ENCODE data around the gene MSANTD3. TPM values are rescaled to one million over a fixed set of nuclear protein-coding genes. Genes with fewer than 3 reads are reported as not detected.

MSANTD3 gene
- total and polyA plus RNA-seq, 2 of the 13 experiments (the other 11 are each of a cell fraction or from before 2014, with no cell fraction given): 10.1 to 19.2 TPM

DNA sequence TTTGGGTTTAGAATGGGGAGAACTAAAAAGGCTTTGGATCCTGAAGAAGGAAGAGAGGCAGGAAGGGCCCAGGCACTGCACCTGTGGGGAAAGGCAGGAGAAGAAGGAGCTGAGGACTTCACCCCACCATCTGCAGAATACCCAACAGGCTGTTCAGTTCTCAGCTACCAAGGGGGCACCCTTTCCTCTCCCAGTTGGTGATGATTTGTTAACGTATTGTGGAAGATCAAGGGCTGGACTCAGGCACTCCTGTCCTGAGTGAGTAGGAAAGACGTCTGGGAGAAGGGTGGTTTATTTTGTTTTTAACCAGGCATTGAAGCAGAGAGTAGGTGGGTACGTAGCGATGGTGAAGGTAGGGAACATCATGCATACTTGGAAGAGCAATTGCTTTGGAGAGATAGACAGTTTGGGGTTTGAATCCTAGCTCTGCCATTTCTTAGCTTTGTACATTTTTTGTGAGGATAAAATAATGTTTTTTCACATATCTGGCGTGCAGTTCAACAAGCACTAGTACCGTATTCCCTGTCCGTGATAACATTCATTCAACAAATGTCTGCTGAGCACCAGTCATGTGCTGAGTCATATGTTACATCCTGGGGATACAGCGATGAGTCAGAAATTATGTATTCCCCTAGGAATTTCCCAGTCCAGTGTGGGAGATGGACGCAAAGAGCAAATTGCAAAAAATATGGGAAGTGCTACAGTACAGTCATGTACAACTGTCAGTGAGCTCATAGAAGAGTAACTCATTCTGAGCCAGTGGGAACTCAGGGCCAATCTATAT, 2.1 kb downstream of the MSANTD3 start (continued):
- TF ChIP-seq CREM (IDR thresholded peaks at IDR 0.05): peak; percentile 27; the same call in 1 of the 2 replicates
- TF ChIP-seq CREM (CRISPR knock-in tag; IDR thresholded peaks at IDR 0.05): no peak
- no peak for TF ChIP-seq ZSCAN21 (CRISPR knock-in tag; IDR thresholded peaks at IDR 0.05; ENCODE audit: borderline replicate concordance)
- TF ChIP-seq NFKB2 (CRISPR knock-in tag; IDR thresholded peaks at IDR 0.05; ENCODE audit: borderline replicate concordance): no peak
- TF ChIP-seq PAX8 (CRISPR knock-in tag; IDR thresholded peaks at IDR 0.05; ENCODE audit: borderline replicate concordance): no peak
- 0 out of 2 replicates have a peak, but pooled peaks have one; percentile 13 for TF ChIP-seq ZNF614 (CRISPR knock-in tag; IDR thresholded peaks at IDR 0.05; ENCODE audit: borderline replicate concordance)
- 0 out of 2 replicates have a peak, but pooled peaks have one; percentile 15 for TF ChIP-seq POGZ (CRISPR knock-in tag; IDR thresholded peaks at IDR 0.05)
- 0 out of 2 replicates have a peak, but pooled peaks have one; percentile 50 for TF ChIP-seq ZNF652 (CRISPR knock-in tag; IDR thresholded peaks at IDR 0.05; ENCODE audit: borderline replicate concordance, low read depth)
- 0 out of 2 replicates have a peak, but pooled peaks have one; percentile 12 for TF ChIP-seq ATF7 (IDR thresholded peaks at IDR 0.05)
- no peak for TF ChIP-seq ATF7 (CRISPR knock-in tag; IDR thresholded peaks at IDR 0.05)
- TF ChIP-seq, protein P1, sequence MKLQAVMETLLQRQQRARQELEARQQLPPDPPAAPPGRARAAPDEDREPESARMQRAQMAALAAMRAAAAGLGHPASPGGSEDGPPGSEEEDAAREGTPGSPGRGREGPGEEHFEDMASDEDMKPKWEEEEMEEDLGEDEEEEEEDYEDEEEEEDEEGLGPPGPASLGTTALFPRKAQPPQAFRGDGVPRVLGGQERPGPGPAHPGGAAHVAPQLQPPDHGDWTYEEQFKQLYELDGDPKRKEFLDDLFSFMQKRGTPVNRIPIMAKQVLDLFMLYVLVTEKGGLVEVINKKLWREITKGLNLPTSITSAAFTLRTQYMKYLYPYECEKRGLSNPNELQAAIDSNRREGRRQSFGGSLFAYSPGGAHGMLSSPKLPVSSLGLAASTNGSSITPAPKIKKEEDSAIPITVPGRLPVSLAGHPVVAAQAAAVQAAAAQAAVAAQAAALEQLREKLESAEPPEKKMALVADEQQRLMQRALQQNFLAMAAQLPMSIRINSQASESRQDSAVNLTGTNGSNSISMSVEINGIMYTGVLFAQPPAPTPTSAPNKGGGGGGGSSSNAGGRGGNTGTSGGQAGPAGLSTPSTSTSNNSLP (IDR thresholded peaks at IDR 0.05; ENCODE audit: low read depth, low read length): 0 out of 2 replicates have a peak, but pooled peaks have one; percentile 18
- peak; percentile 34; the same call in 1 of the 2 replicates for TF ChIP-seq GATAD2A (CRISPR knock-in tag; IDR thresholded peaks at IDR 0.05)
- TF ChIP-seq, protein P2, sequence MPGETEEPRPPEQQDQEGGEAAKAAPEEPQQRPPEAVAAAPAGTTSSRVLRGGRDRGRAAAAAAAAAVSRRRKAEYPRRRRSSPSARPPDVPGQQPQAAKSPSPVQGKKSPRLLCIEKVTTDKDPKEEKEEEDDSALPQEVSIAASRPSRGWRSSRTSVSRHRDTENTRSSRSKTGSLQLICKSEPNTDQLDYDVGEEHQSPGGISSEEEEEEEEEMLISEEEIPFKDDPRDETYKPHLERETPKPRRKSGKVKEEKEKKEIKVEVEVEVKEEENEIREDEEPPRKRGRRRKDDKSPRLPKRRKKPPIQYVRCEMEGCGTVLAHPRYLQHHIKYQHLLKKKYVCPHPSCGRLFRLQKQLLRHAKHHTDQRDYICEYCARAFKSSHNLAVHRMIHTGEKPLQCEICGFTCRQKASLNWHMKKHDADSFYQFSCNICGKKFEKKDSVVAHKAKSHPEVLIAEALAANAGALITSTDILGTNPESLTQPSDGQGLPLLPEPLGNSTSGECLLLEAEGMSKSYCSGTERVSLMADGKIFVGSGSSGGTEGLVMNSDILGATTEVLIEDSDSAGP (CRISPR knock-in tag; IDR thresholded peaks at IDR 0.05; ENCODE audit: borderline replicate concordance): no peak
- peak; percentile 64 for TF ChIP-seq CREB1 (IDR thresholded peaks at IDR 0.05)
- peak; percentile 47 for TF ChIP-seq CREB1 (CRISPR knock-in tag; IDR thresholded peaks at IDR 0.05)
- peak; percentile 23; the same call in 1 of the 2 replicates for TF ChIP-seq KAT8 (CRISPR knock-in tag; IDR thresholded peaks at IDR 0.05)
- TF ChIP-seq ZNF337 (CRISPR knock-in tag; IDR thresholded peaks at IDR 0.05; ENCODE audit: borderline replicate concordance, low read depth): no peak
- no peak for TF ChIP-seq HMG20B (CRISPR knock-in tag; conservative IDR thresholded peaks at IDR 0.05)
- TF ChIP-seq, protein P3, sequence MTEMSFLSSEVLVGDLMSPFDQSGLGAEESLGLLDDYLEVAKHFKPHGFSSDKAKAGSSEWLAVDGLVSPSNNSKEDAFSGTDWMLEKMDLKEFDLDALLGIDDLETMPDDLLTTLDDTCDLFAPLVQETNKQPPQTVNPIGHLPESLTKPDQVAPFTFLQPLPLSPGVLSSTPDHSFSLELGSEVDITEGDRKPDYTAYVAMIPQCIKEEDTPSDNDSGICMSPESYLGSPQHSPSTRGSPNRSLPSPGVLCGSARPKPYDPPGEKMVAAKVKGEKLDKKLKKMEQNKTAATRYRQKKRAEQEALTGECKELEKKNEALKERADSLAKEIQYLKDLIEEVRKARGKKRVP (CRISPR knock-in tag; IDR thresholded peaks at IDR 0.05): peak in 1 of 2 experiments; percentile 27; a peak in 1 of 4 replicates
- peak; percentile 99 for TF ChIP-seq FOSL2 (CRISPR knock-in tag; IDR thresholded peaks at IDR 0.05)
- TF ChIP-seq SAP130 (CRISPR knock-in tag; IDR thresholded peaks at IDR 0.05; ENCODE audit: low read depth): peak; percentile 89
- TF ChIP-seq JUND (CRISPR knock-in tag; IDR thresholded peaks at IDR 0.05): peak; percentile 71
- 0 out of 2 replicates have a peak, but pooled peaks have one; percentile 17 for TF ChIP-seq THAP11 (CRISPR knock-in tag; IDR thresholded peaks at IDR 0.05)
- 0 out of 2 replicates have a peak, but pooled peaks have one; percentile 74 for TF ChIP-seq DNMT3B (CRISPR knock-in tag; conservative IDR thresholded peaks at IDR 0.05)
- peak; percentile 57; the same call in 1 of the 2 replicates for TF ChIP-seq FOSL1 (CRISPR knock-in tag; IDR thresholded peaks at IDR 0.05; ENCODE audit: borderline replicate concordance)
- TF ChIP-seq ZNF674 (CRISPR knock-in tag; IDR thresholded peaks at IDR 0.05; ENCODE audit: low read depth): no peak
